HCT116 (cell line): ENCODE measurements around the gene TIPRL. TPM values are rescaled to one million over a fixed set of nuclear protein-coding genes. Genes with fewer than 3 reads are reported as not detected.

Experiments used
- ATAC-seq: fragments of 200-7000 bp; cut with Tn5 transposase; 2 replicates; pipeline ENCODE4 v1.9.1; 2020; ENCODE audit warnings: mild to moderate bottlenecking, moderate library complexity
- BruUV-seq: library from RNA; stranded (reverse); fragments of 400-500 nt; replicated peaks from 2 replicates; lab custom pipeline; 2021; lab: Mats Ljungman, UMichigan
- CTCF ChIA-PET: fragments of 300-600 bp; sonication (Branson Sonifier 250); formaldehyde crosslinking; loops from one replicate; lab custom pipeline; 2021; ENCODE audit warnings: antibody characterized with exemption; lab: Charles Lee
- POLR2A ChIA-PET: fragments of 300-600, 350-600 bp; sonication (Branson Sonifier 250); formaldehyde crosslinking; loops from one replicate; lab custom pipeline; 2021; ENCODE audit warnings: antibody characterized with exemption; lab: Charles Lee
- RAD21 ChIA-PET, 2 experiments: fragments of 300-600 bp; sonication (Branson Sonifier 250); formaldehyde crosslinking; loops; one replicate each; lab custom pipeline; 2023; ENCODE audit warnings: low total read pairs in 2 of 2; ENCODE audit not compliant: uncharacterized antibody in 2 of 2, unreplicated experiment in 2 of 2, low non-redundant PET in 1 of 2; lab: Charles Lee
- DNase-seq: peaks from one replicate; pipeline ENCODE4 v3.0.0-alpha.2; 2010; ENCODE audit warnings: low read depth, low spot score
- H2AFZ ChIP-seq: fragments of 200-600 bp; shearing (Covaris generic), sonication (generic); 2 replicates; pipeline ENCODE4 v1.6.1; 2017; ENCODE audit warnings: low read depth, mixed run types, mixed read lengths, antibody characterized with exemption, low read length; ENCODE audit not compliant: poor library complexity, severe bottlenecking
- H3K27ac ChIP-seq: 2 replicates; pipeline ENCODE4 v1.5.1; 2012; ENCODE audit warnings: low read depth, low read length
- H3K27me3 ChIP-seq: fragments of 200-600 bp; sonication (generic); 2 replicates; pipeline ENCODE4 v1.6.1; 2016; ENCODE audit warnings: mixed run types, low read length, mixed read lengths; ENCODE audit not compliant: insufficient read depth
- H3K36me3 ChIP-seq, 2 experiments: fragments of 200-500 bp in 1 of 2; fragments of 200-600 bp in 1 of 2; sonication (Bioruptor generic) in 1 of 2; sonication (generic) in 1 of 2; 2 replicates each; pipeline versions ENCODE4 v1.5.1 to v1.6.1; 2014 to 2016; ENCODE audit warnings: low read length in 2 of 2, inconsistent platforms in 1 of 2, mixed read lengths in 1 of 2, mixed run types in 1 of 2; ENCODE audit not compliant: insufficient read depth in 2 of 2, control insufficient read depth in 1 of 2
- H3K4me1 ChIP-seq, 2 experiments: fragments of 200-600 bp in 1 of 2; sonication (generic) in 1 of 2; 2 replicates each; pipeline versions ENCODE4 v1.5.1 to v1.6.1; 2012 to 2017; ENCODE audit warnings: low read length in 2 of 2, inconsistent platforms in 1 of 2, mild to moderate bottlenecking in 1 of 2, mixed read lengths in 1 of 2, mixed run types in 1 of 2, moderate library complexity in 1 of 2; ENCODE audit not compliant: insufficient read depth in 2 of 2, control insufficient read depth in 1 of 2
- H3K4me2 ChIP-seq: fragments of 200-600 bp; sonication (generic); 2 replicates; pipeline ENCODE4 v1.6.1; 2017; ENCODE audit warnings: mixed run types, low read length, mixed read lengths
- H3K4me3 ChIP-seq, 2 experiments: fragments of 200-600 bp in 1 of 2; sonication (generic) in 1 of 2; replicated peaks in 1 of 2; 2 replicates each; pipeline ENCODE4 v1.5.1; 2011 to 2016; ENCODE audit warnings: low read length in 2 of 2, control low read depth in 1 of 2, low read depth in 1 of 2, mild to moderate bottlenecking in 1 of 2, mixed read lengths in 1 of 2, mixed run types in 1 of 2
- H3K79me2 ChIP-seq: fragments of 200-600 bp; sonication (generic); 2 replicates; pipeline ENCODE4 v1.6.1; 2017; ENCODE audit warnings: mild to moderate bottlenecking, mixed run types, low read length, moderate library complexity, mixed read lengths; ENCODE audit not compliant: insufficient read depth
- H3K9ac ChIP-seq: fragments of 200-600 bp; sonication (generic); 2 replicates; pipeline ENCODE4 v1.6.1; 2016; ENCODE audit warnings: low read length, mixed read lengths
- H3K9me2 ChIP-seq: fragments of 200-600 bp; sonication (generic), shearing (Covaris generic); 2 replicates; pipeline ENCODE4 v1.6.1; 2017; ENCODE audit warnings: mixed run types, mild to moderate bottlenecking, moderate library complexity; ENCODE audit not compliant: insufficient read depth
- H3K9me3 ChIP-seq, 2 experiments: fragments of 200-500 bp in 1 of 2; fragments of 200-600 bp in 1 of 2; sonication (Bioruptor generic) in 1 of 2; sonication (generic) in 1 of 2; 2 replicates each; pipeline ENCODE4 v1.6.1; 2014 to 2017; ENCODE audit warnings: low read length in 2 of 2, mixed read lengths in 2 of 2, inconsistent platforms in 1 of 2, low read depth in 1 of 2, mild to moderate bottlenecking in 1 of 2, mixed run types in 1 of 2, moderate library complexity in 1 of 2; ENCODE audit not compliant: control insufficient read depth in 1 of 2, insufficient read depth in 1 of 2
- H4K20me1 ChIP-seq: fragments of 200-600 bp; sonication (generic), shearing (Covaris generic); 2 replicates; pipeline ENCODE4 v1.6.1; 2017; ENCODE audit warnings: mixed run types, mild to moderate bottlenecking, moderate library complexity; ENCODE audit not compliant: insufficient read depth
- ATF3 ChIP-seq: IDR thresholded peaks from 2 replicates; pipeline ENCODE4 v1.6.1; 2012
- CBX3 ChIP-seq: IDR thresholded peaks from 2 replicates; pipeline ENCODE4 v1.6.1; 2012; ENCODE audit warnings: low read depth
- CEBPB ChIP-seq: IDR thresholded peaks from 2 replicates; pipeline ENCODE4 v1.6.1; 2012; ENCODE audit warnings: low read depth
- CTCF ChIP-seq, 3 experiments: fragments of 200-600 bp in 1 of 3; sonication (generic) in 1 of 3; IDR thresholded peaks in 2 of 3; conservative IDR thresholded peaks in 1 of 3; 2 replicates each; pipeline ENCODE4 v1.5.1; 2012 to 2017; ENCODE audit warnings: low read depth in 2 of 3, low read length in 2 of 3, antibody characterized with exemption in 1 of 3, borderline replicate concordance in 1 of 3, control low read depth in 1 of 3, mild to moderate bottlenecking in 1 of 3, mixed read lengths in 1 of 3, mixed run types in 1 of 3, moderate library complexity in 1 of 3; ENCODE audit not compliant: insufficient read depth in 1 of 3
- ELF1 ChIP-seq: IDR thresholded peaks from 2 replicates; pipeline ENCODE4 v1.6.1; 2012; ENCODE audit warnings: low read depth, borderline replicate concordance
- EZH2 ChIP-seq: fragments of 200-600 bp; sonication (generic); IDR thresholded peaks from 2 replicates; pipeline ENCODE4 v1.6.1; 2017; ENCODE audit warnings: antibody characterized with exemption, mixed run types
- EZH2phosphoT487 ChIP-seq: fragments of 200-600 bp; IDR thresholded peaks from 2 replicates; pipeline ENCODE4 v1.6.1; 2018; ENCODE audit warnings: antibody characterized with exemption, borderline replicate concordance
- FOSL1 ChIP-seq: IDR thresholded peaks from 2 replicates; pipeline ENCODE4 v1.6.1; 2012; ENCODE audit warnings: low read depth
- JUND ChIP-seq: IDR thresholded peaks from 2 replicates; pipeline ENCODE4 v1.6.1; 2012
- POLR2A ChIP-seq: IDR thresholded peaks from 2 replicates; pipeline ENCODE4 v1.7.0; 2011; ENCODE audit warnings: borderline replicate concordance; ENCODE audit not compliant: insufficient read depth, insufficient read length; ENCODE audit errors: extremely low read depth
- POLR2AphosphoS5 ChIP-seq: IDR thresholded peaks from 2 replicates; pipeline ENCODE4 v1.6.1; 2011; ENCODE audit warnings: mild to moderate bottlenecking, low read depth, low read length, moderate library complexity
- SIN3A ChIP-seq: IDR thresholded peaks from 2 replicates; pipeline ENCODE4 v1.6.1; 2012; ENCODE audit warnings: low read depth
- SRF ChIP-seq: IDR thresholded peaks from 2 replicates; pipeline ENCODE4 v1.6.1; 2012; ENCODE audit warnings: low read depth
- TCF7L2 ChIP-seq: IDR thresholded peaks from 2 replicates; pipeline ENCODE4 v1.7.0; 2011; ENCODE audit warnings: borderline replicate concordance, inconsistent platforms; ENCODE audit not compliant: insufficient read depth, insufficient read length; ENCODE audit errors: extremely low read depth
- YY1 ChIP-seq: IDR thresholded peaks from 2 replicates; pipeline ENCODE4 v1.6.1; 2011; ENCODE audit warnings: low read length, low read depth, moderate library complexity, mild to moderate bottlenecking; ENCODE audit not compliant: insufficient replicate concordance; ENCODE audit errors: extremely low read depth
- ZFX ChIP-seq: fragments of 450-650 bp; IDR thresholded peaks from 2 replicates; pipeline ENCODE4 v1.6.1; 2017
- ZNF274 ChIP-seq: fragments of 200-500 bp; sonication (Bioruptor generic); IDR thresholded peaks from 2 replicates; pipeline ENCODE4 v1.6.1; 2014; ENCODE audit warnings: mild to moderate bottlenecking, low read depth, low read length, inconsistent platforms
- intact Hi-C: fragments of 100-400 bp; cut with micrococcal nuclease; formaldehyde crosslinking; loops from 2 replicates; pipeline ENCODE4 v1.10.0; 2022
- total RNA-seq: library from RNA; stranded (reverse); gene quantifications from one replicate; pipeline ENCODE4 v1.2.1, GENCODE V29; 2021; ENCODE audit not compliant: unreplicated experiment
- TF ChIP-seq, protein P1 (sequence below): IDR thresholded peaks from 2 replicates; pipeline ENCODE4 v1.6.1; 2011; ENCODE audit warnings: mild to moderate bottlenecking, low read length, moderate library complexity; ENCODE audit not compliant: insufficient replicate concordance; ENCODE audit errors: extremely low read depth
- TF ChIP-seq, protein P2 (sequence below): IDR thresholded peaks from 2 replicates; pipeline ENCODE4 v1.6.1; 2012; ENCODE audit warnings: low read depth

The TIPRL gene
- total RNA-seq, 1 experiment from 2014 or later = 36.4 TPM

DNA sequence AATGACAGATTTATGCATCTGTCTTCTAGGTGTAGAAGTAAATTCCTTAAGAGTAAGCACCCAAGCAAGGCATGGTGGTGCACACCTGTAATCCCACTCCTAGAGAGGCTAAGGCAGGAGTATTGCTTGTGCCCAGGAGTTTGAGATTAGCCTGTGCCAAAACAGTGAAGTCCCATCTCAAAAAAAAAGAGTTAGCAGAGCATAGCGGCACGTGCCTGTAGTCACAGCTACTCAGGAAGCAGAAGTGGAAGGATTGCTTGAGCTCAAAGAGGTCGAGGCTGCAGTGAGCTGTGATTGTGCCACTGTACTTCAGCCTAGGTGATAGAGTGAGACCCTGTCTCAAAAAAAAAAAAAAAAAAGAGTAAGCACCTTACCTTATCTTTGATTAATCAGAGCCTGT, 15.1 kb upstream of the TIPRL start (continued):
- TF ChIP-seq TCF7L2 = no peak
- no peak for TF ChIP-seq POLR2AphosphoS5
- TF ChIP-seq, all 23 proteins: peak for 0

DNA sequence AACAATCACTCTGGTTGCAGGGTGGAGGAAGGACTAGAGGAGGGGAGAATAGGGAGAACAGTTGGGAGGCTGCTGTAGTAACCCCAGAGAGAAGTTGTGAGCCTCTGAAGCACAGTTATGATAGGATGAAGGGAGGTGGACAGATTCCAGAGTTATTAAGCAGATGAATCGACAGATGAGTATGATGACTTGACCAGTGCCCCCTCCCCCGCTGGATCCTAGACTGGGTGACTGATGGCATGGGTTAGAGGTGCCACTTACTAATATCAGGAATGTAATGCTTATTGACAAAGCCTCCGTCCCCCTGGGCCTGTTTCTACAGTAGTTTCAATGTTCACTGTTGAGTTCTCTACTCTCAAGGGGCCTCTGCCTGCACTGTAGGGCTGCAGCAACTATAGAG, 14.0 kb upstream of the TIPRL start:
- ATAC-seq (no peak), DNase-seq (no peak)
- H3K4me2 ChIP-seq = no peak overlapping the region
- no peaks in the 10 kb centered on the region for H4K20me1 ChIP-seq
- no peaks in the 10 kb centered on the region for H3K79me2 ChIP-seq
- H3K9ac ChIP-seq = no peak overlapping the region
- CTCF ChIA-PET = no interaction called here
- no peaks in the 10 kb centered on the region for H3K9me3 ChIP-seq
- no peak for TF ChIP-seq SIN3A
- no peak for TF ChIP-seq TCF7L2
- TF ChIP-seq ZFX = no peak
- TF ChIP-seq POLR2AphosphoS5 = no peak
- no peak for TF ChIP-seq ELF1
- no peak for TF ChIP-seq ATF3
- TF ChIP-seq YY1 = no peak
- TF ChIP-seq EZH2 = no peak
- TF ChIP-seq SRF = no peak
- TF ChIP-seq, protein P1, sequence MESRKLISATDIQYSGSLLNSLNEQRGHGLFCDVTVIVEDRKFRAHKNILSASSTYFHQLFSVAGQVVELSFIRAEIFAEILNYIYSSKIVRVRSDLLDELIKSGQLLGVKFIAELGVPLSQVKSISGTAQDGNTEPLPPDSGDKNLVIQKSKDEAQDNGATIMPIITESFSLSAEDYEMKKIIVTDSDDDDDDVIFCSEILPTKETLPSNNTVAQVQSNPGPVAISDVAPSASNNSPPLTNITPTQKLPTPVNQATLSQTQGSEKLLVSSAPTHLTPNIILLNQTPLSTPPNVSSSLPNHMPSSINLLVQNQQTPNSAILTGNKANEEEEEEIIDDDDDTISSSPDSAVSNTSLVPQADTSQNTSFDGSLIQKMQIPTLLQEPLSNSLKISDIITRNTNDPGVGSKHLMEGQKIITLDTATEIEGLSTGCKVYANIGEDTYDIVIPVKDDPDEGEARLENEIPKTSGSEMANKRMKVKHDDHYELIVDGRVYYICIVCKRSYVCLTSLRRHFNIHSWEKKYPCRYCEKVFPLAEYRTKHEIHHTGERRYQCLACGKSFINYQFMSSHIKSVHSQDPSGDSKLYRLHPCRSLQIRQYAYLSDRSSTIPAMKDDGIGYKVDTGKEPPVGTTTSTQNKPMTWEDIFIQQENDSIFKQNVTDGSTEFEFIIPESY = no peak
- no peak for TF ChIP-seq JUND
- TF ChIP-seq CEBPB = no peak
- no peak for TF ChIP-seq ZNF274
- no peak for TF ChIP-seq POLR2A
- TF ChIP-seq CBX3 = no peak
- no peak for TF ChIP-seq FOSL1
- TF ChIP-seq CTCF (IDR thresholded peaks at IDR 0.05 in 2 of 3, conservative IDR thresholded peaks at IDR 0.05 in 1 of 3; ENCODE audit: borderline replicate concordance in 1 of 3, insufficient read depth in 1 of 3, low read depth in 2 of 3, low read length in 2 of 3) = no peak
- no peak for TF ChIP-seq EZH2phosphoT487
- TF ChIP-seq, protein P2, sequence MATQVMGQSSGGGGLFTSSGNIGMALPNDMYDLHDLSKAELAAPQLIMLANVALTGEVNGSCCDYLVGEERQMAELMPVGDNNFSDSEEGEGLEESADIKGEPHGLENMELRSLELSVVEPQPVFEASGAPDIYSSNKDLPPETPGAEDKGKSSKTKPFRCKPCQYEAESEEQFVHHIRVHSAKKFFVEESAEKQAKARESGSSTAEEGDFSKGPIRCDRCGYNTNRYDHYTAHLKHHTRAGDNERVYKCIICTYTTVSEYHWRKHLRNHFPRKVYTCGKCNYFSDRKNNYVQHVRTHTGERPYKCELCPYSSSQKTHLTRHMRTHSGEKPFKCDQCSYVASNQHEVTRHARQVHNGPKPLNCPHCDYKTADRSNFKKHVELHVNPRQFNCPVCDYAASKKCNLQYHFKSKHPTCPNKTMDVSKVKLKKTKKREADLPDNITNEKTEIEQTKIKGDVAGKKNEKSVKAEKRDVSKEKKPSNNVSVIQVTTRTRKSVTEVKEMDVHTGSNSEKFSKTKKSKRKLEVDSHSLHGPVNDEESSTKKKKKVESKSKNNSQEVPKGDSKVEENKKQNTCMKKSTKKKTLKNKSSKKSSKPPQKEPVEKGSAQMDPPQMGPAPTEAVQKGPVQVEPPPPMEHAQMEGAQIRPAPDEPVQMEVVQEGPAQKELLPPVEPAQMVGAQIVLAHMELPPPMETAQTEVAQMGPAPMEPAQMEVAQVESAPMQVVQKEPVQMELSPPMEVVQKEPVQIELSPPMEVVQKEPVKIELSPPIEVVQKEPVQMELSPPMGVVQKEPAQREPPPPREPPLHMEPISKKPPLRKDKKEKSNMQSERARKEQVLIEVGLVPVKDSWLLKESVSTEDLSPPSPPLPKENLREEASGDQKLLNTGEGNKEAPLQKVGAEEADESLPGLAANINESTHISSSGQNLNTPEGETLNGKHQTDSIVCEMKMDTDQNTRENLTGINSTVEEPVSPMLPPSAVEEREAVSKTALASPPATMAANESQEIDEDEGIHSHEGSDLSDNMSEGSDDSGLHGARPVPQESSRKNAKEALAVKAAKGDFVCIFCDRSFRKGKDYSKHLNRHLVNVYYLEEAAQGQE = no peak
- RAD21 ChIA-PET = no interaction called here
- H3K9me2 ChIP-seq = no peaks in the 10 kb centered on the region
- no peak overlapping the region for H3K4me3 ChIP-seq
- POLR2A ChIA-PET = no interaction called here
- no peak overlapping the region for H3K27ac ChIP-seq
- no peak overlapping the region for H2AFZ ChIP-seq
- no peaks in the 10 kb centered on the region for H3K27me3 ChIP-seq
- intact Hi-C loops = no loop called here
- no peaks in the 10 kb centered on the region for H3K36me3 ChIP-seq
- H3K4me1 ChIP-seq = no peaks in the 10 kb centered on the region
- no TSS peak for BruUV-seq
